ENCODE results near the gene SRPX.

DNA sequence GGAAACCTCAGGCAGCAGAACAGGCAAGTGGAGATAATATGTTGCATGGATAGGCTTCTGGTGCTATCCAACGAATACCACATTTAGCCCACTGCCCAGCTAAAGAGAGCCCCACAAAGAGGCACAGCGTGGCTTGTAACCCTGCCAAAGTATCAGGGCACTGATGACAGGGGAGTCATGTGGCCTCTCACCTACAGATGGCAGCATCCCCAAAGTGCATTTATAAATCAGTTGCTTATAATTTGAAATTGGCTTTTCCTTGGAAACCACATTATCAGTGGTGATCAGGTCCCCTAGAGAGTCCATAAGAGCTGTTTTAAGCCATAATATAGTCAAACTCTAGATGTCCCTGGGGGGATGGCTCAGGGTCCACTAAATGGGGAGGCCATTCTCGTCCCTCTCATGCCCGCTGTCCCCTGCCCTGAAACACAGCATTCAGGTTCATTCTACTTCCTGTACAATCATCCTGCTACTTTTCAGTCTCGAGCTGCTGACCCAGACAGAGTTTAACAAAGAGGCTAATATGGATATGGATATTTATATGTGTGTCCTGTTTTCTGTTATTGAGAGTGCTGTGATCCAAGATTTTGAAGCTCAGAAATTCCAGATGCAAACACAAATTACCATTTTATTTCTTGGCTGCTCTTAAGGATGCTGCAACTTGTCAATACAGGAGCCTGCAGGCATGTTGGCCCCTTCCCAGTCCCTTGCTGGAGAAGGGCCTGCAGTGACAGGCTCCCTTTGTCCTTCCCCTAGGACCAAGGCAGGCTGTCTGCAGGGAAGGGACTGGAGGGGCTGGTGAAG, 28.5 kb downstream of the SRPX start:
- TF ChIP-seq EZH2 (IDR thresholded peaks at IDR 0.05) (no peak), POLR2AphosphoS5 (IDR thresholded peaks at IDR 0.05; ENCODE audit: borderline replicate concordance, low read depth, low read length) (no peak), FOXP2 (optimal IDR thresholded peaks at IDR 0.05; ENCODE audit: control extremely low read depth, extremely low read length, insufficient read depth) (no peak)

Measured in SK-N-MC (cell line).